H1 (cell line): ENCODE data around the gene IFT81. TPM values are rescaled to one million over a fixed set of nuclear protein-coding genes. Genes with fewer than 3 reads are reported as not detected.

Experiments
- CTCF ChIA-PET: fragments of 300-600 bp; sonication (Branson Sonifier 250); formaldehyde crosslinking; loops from one replicate; lab custom pipeline; 2021; ENCODE audit not compliant: partially characterized antibody; lab: Charles Lee
- POLR2A ChIA-PET: fragments of 300-600 bp; sonication (Branson Sonifier 250); formaldehyde crosslinking; loops from one replicate; lab custom pipeline; 2021; ENCODE audit warnings: inconsistent platforms; ENCODE audit not compliant: partially characterized antibody; lab: Charles Lee
- DNase-seq, 2 experiments: peaks; one replicate each; pipeline versions ENCODE4 v3.0.0 to v3.0.0-alpha.2; 2010 to 2022; ENCODE audit warnings: low spot score in 2 of 2, low read depth in 1 of 2, mixed read lengths in 1 of 2
- FAIRE-seq: peaks from 2 replicates; lab custom pipeline; 2011; peaks lifted over from hg19 to GRCh38; lab: Jason Lieb, UNC
- H2AFZ ChIP-seq: 2 replicates; pipeline ENCODE4 v1.8.1; 2012; ENCODE audit warnings: low read length, inconsistent platforms
- H2AK5ac ChIP-seq: 2 replicates; pipeline ENCODE4 v1.6.1; 2013; ENCODE audit warnings: low read depth, low read length
- H2BK120ac ChIP-seq: replicated peaks from 2 replicates; pipeline ENCODE3; 2013; ENCODE audit warnings: low read depth, low read length, inconsistent platforms
- H2BK12ac ChIP-seq: 2 replicates; pipeline ENCODE4 v1.6.1; 2013; ENCODE audit warnings: low read depth, low read length
- H2BK15ac ChIP-seq: 2 replicates; pipeline ENCODE4 v1.6.1; 2013; ENCODE audit warnings: low read length
- H2BK20ac ChIP-seq: 2 replicates; pipeline ENCODE4 v1.6.1; 2013; ENCODE audit warnings: low read length
- H2BK5ac ChIP-seq: 2 replicates; pipeline ENCODE4 v1.6.1; 2013; ENCODE audit warnings: low read depth, low read length
- H3K14ac ChIP-seq: 2 replicates; pipeline ENCODE4 v1.6.1; 2013; ENCODE audit warnings: inconsistent platforms; ENCODE audit not compliant: insufficient read length
- H3K18ac ChIP-seq: 2 replicates; pipeline ENCODE4 v1.6.1; 2013; ENCODE audit warnings: low read length; ENCODE audit errors: extremely low read depth
- H3K23ac ChIP-seq: 2 replicates; pipeline ENCODE4 v1.6.1; 2013; ENCODE audit warnings: inconsistent platforms; ENCODE audit not compliant: insufficient read length
- H3K23me2 ChIP-seq: 2 replicates; pipeline ENCODE4 v1.6.1; 2013; ENCODE audit warnings: low read depth, low read length
- H3K27ac ChIP-seq: 2 replicates; pipeline ENCODE4 v1.6.1; 2011; ENCODE audit warnings: low read depth, low read length, inconsistent platforms
- H3K27me3 ChIP-seq, 4 experiments: replicated peaks in 1 of 4; 1 replicate in 1 of 4; 2 replicates in 3 of 4; pipeline versions ENCODE4 v1.6.1 to v1.8.1; 2011 to 2013; ENCODE audit warnings: low read length in 3 of 4, mild to moderate bottlenecking in 3 of 4, inconsistent platforms in 2 of 4, mixed read lengths in 2 of 4, moderate library complexity in 1 of 4; ENCODE audit not compliant: control insufficient read depth in 3 of 4, insufficient read depth in 3 of 4; ENCODE audit errors: extremely low read depth in 1 of 4
- H3K36me3 ChIP-seq, 4 experiments: 2 replicates each; pipeline versions ENCODE4 v1.6.1 to v1.8.1; 2011 to 2013; ENCODE audit warnings: mild to moderate bottlenecking in 4 of 4, low read length in 3 of 4, moderate library complexity in 2 of 4, control low read depth in 1 of 4, inconsistent platforms in 1 of 4; ENCODE audit not compliant: insufficient read depth in 4 of 4, control insufficient read depth in 2 of 4
- H3K4ac ChIP-seq: replicated peaks from 2 replicates; pipeline ENCODE3; 2013; ENCODE audit warnings: low read length, low read depth, mixed read lengths, inconsistent platforms; ENCODE audit not compliant: insufficient read length
- H3K4me1 ChIP-seq, 4 experiments: replicated peaks in 1 of 4; 1 replicate in 1 of 4; 2 replicates in 3 of 4; pipeline versions ENCODE4 v1.6.1 to v1.8.1; 2011 to 2013; ENCODE audit warnings: low read length in 3 of 4, inconsistent platforms in 2 of 4, mixed read lengths in 1 of 4; ENCODE audit not compliant: insufficient read depth in 4 of 4, control insufficient read depth in 3 of 4
- H3K4me2 ChIP-seq, 2 experiments: 2 replicates each; pipeline versions ENCODE4 v1.6.1 to v1.8.1; 2011 to 2013; ENCODE audit warnings: low read depth in 2 of 2, low read length in 2 of 2, control low read depth in 1 of 2, inconsistent platforms in 1 of 2, mild to moderate bottlenecking in 1 of 2; ENCODE audit not compliant: insufficient read depth in 1 of 2
- H3K4me3 ChIP-seq, 4 experiments: fragments of 200-600, 300-600 bp in 1 of 4; sonication (generic), shearing (Covaris generic), sonication (Bioruptor Twin) in 1 of 4; 2 replicates each; pipeline versions ENCODE4 v1.5.1 to v1.8.1; 2011 to 2016; ENCODE audit warnings: low read length in 4 of 4, low read depth in 3 of 4, control low read depth in 2 of 4, inconsistent platforms in 2 of 4, mild to moderate bottlenecking in 2 of 4, mixed read lengths in 1 of 4, moderate library complexity in 1 of 4; ENCODE audit not compliant: insufficient read depth in 2 of 4; ENCODE audit errors: extremely low read depth in 1 of 4
- H3K56ac ChIP-seq: replicated peaks from 2 replicates; pipeline ENCODE3; 2013; ENCODE audit warnings: low read depth, mild to moderate bottlenecking, mixed read lengths, low read length, inconsistent platforms; ENCODE audit not compliant: insufficient read length
- H3K79me1 ChIP-seq: 2 replicates; pipeline ENCODE4 v1.6.1; 2013; ENCODE audit warnings: low read depth, low read length, control low read depth
- H3K79me2 ChIP-seq, 2 experiments: 2 replicates each; pipeline versions ENCODE4 v1.6.1 to v1.8.1; 2012 to 2013; ENCODE audit warnings: low read length in 2 of 2, mild to moderate bottlenecking in 2 of 2, inconsistent platforms in 1 of 2; ENCODE audit not compliant: insufficient read depth in 2 of 2, control insufficient read depth in 1 of 2
- H3K9ac ChIP-seq, 4 experiments: replicated peaks in 1 of 4; 1 replicate in 1 of 4; 2 replicates in 3 of 4; pipeline versions ENCODE4 v1.6.1 to v1.8.1; 2011 to 2013; ENCODE audit warnings: low read depth in 3 of 4, low read length in 3 of 4, control low read depth in 2 of 4, mild to moderate bottlenecking in 2 of 4, moderate library complexity in 2 of 4, inconsistent platforms in 1 of 4; ENCODE audit errors: extremely low read depth in 1 of 4
- H3K9me3 ChIP-seq, 2 experiments: 2 replicates each; pipeline versions ENCODE4 v1.6.1 to v1.8.1; 2012 to 2013; ENCODE audit warnings: mild to moderate bottlenecking in 2 of 2, moderate library complexity in 2 of 2, control low read depth in 1 of 2, inconsistent platforms in 1 of 2, low read depth in 1 of 2, low read length in 1 of 2, mixed read lengths in 1 of 2; ENCODE audit not compliant: insufficient read depth in 2 of 2
- H4K20me1 ChIP-seq, 2 experiments: replicated peaks in 1 of 2; 2 replicates each; pipeline versions ENCODE3 to v1.8.1; 2011 to 2013; ENCODE audit warnings: inconsistent platforms in 2 of 2, low read length in 2 of 2, mild to moderate bottlenecking in 1 of 2; ENCODE audit not compliant: insufficient read depth in 2 of 2, control insufficient read depth in 1 of 2
- H4K5ac ChIP-seq: 2 replicates; pipeline ENCODE4 v1.6.1; 2013; ENCODE audit warnings: low read length, low read depth, mixed read lengths, inconsistent platforms; ENCODE audit not compliant: insufficient read length
- H4K8ac ChIP-seq: 2 replicates; pipeline ENCODE4 v1.8.0; 2013; ENCODE audit warnings: mild to moderate bottlenecking, moderate library complexity, low read length, inconsistent platforms; ENCODE audit not compliant: insufficient read depth; ENCODE audit errors: extremely low read depth
- H4K91ac ChIP-seq: replicated peaks from 2 replicates; pipeline ENCODE3; 2013; ENCODE audit warnings: low read length, mixed read lengths, inconsistent platforms; ENCODE audit not compliant: insufficient read length
- CBX5 ChIP-seq: fragments of 300-800, 300-1000 bp; sonication (generic); IDR thresholded peaks from 2 replicates; pipeline ENCODE4 v1.7.1; 2016; ENCODE audit warnings: antibody characterized with exemption, low read length, low read depth
- CHD1 ChIP-seq: IDR thresholded peaks from 2 replicates; pipeline ENCODE4 v1.6.1; 2012; ENCODE audit warnings: low read depth, low read length, improper control_type of control experiment
- EGR1 ChIP-seq: IDR thresholded peaks from 2 replicates; pipeline ENCODE4 v1.6.1; 2011; ENCODE audit warnings: low read depth, low read length, borderline replicate concordance
- JUND ChIP-seq: IDR thresholded peaks from 2 replicates; pipeline ENCODE4 v1.6.1; 2011; ENCODE audit warnings: mild to moderate bottlenecking, improper control_type of control experiment, low read length
- KDM5A ChIP-seq: fragments of 200-600 bp; IDR thresholded peaks from 2 replicates; pipeline ENCODE4 v1.7.1; 2012; ENCODE audit warnings: mild to moderate bottlenecking, low read length, inconsistent platforms, mixed read lengths
- MAFK ChIP-seq: IDR thresholded peaks from 2 replicates; pipeline ENCODE4 v1.6.1; 2012; ENCODE audit warnings: low read depth, mild to moderate bottlenecking, improper control_type of control experiment, low read length
- NANOG ChIP-seq: IDR thresholded peaks from 2 replicates; pipeline ENCODE4 v1.6.1; 2011; ENCODE audit warnings: low read length, low read depth, mild to moderate bottlenecking, inconsistent platforms; ENCODE audit not compliant: insufficient read depth, poor library complexity, severe bottlenecking
- RBBP5 ChIP-seq: IDR thresholded peaks from 2 replicates; pipeline ENCODE4 v1.7.1; 2012; ENCODE audit warnings: low read depth, mild to moderate bottlenecking, inconsistent platforms, low read length, moderate library complexity, borderline replicate concordance
- SIN3A ChIP-seq, 2 experiments: IDR thresholded peaks in 1 of 2; conservative IDR thresholded peaks in 1 of 2; 2 replicates each; pipeline ENCODE4 v1.6.1; 2011 to 2012; ENCODE audit warnings: low read length in 2 of 2, improper control_type of control experiment in 1 of 2, low read depth in 1 of 2, mild to moderate bottlenecking in 1 of 2
- SIRT6 ChIP-seq: IDR thresholded peaks from one replicate; pipeline ENCODE4 v1.7.1; 2012; ENCODE audit warnings: low read length, inconsistent platforms
- SP1 ChIP-seq: IDR thresholded peaks from 2 replicates; pipeline ENCODE4 v1.6.1; 2011; ENCODE audit warnings: low read depth, low read length
- WGBS, 2 experiments: shearing (Covaris generic) in 1 of 2; methylation state at CpG; one replicate each; pipeline versions ENCODE4 v1.1.6 to v1.1.7; 2013 to 2015; ENCODE audit warnings: low lambda C conversion rate in 2 of 2, mixed read lengths in 2 of 2, inconsistent platforms in 1 of 2, low coverage in 1 of 2, missing lambda C conversion rate in 1 of 2; ENCODE audit not compliant: insufficient replicate concordance in 2 of 2, insufficient coverage in 1 of 2, insufficient read length in 1 of 2; ENCODE audit errors: extremely low coverage in 1 of 2, missing lambda C conversion rate in 1 of 2; 5-methylcytosine and 5-hydroxymethylcytosine counted together
- polyA plus RNA-seq, 7 experiments: library from polyadenylated mRNA; depleted of rRNA in 3 of 7; stranded (reverse) in 5 of 7; unstranded in 2 of 7; fragments of >200 nt in 5 of 7; fragments of 200-250 nt in 2 of 7; gene quantifications; 1 replicate in 5 of 7; 2 replicates in 1 of 7; 4 replicates in 1 of 7; pipeline versions ENCODE4 v1.2.1 to v1.2.3, GENCODE V29; 2011 to 2013; ENCODE audit warnings: missing spikeins in 2 of 7, mixed read lengths in 2 of 7
- total RNA-seq: library from RNA; stranded (reverse); fragmentation: NEBNext Ultra II Directional; extraction: Animal tissue kit (Norgen Biotek cat#: 25700); gene quantifications from 2 replicates; pipeline ENCODE4 v1.2.1, GENCODE V29; 2021
- TF ChIP-seq, protein P1 (sequence below): IDR thresholded peaks from 2 replicates; pipeline ENCODE4 v1.6.1; 2012; ENCODE audit warnings: inconsistent platforms
- TF ChIP-seq, protein P2 (sequence below): IDR thresholded peaks from 2 replicates; pipeline ENCODE4 v1.6.1; 2011; ENCODE audit warnings: low read depth, mild to moderate bottlenecking, low read length; ENCODE audit not compliant: insufficient read depth

Gene IFT81
- total and polyA plus RNA-seq, 2 of the 8 experiments (the other 6 are each of a cell fraction or from before 2014, with no cell fraction given): 4.1 to 14.5 TPM

DNA sequence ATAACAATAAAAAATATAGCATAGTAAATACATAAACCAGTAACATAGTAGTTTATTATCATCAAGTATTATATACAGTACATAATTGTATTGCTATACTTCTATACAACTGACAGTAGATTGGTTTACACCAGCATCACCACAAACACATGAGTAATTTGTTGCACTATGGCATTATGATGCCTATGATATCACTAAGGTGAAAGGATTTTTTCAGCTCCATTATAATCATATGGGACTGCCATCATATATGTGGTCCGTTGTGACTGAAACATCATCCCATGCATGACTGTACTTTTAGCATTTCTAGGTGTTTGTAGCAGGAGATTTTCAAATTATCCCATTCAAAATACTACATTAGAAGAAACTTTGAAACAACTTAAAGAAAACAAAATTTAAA is 77.8 kb downstream of the IFT81 start:
- Histone ChIP-seq H2BK12ac (no peak overlapping the region), H3K14ac (no peak overlapping the region), H2AK5ac (no peak overlapping the region), H2BK120ac (no peak overlapping the region), H3K79me2 (no peaks in the 10 kb centered on the region), H4K8ac (no peak overlapping the region), H3K23ac (no peak overlapping the region), H3K9ac (no peak overlapping the region), H2BK20ac (no peak overlapping the region), H2AFZ (no peak overlapping the region), H2BK15ac (no peak overlapping the region), H3K4me1 (peaks cover 0 to 7% (median 4%) of the 10 kb centered on the region in 4 experiments; a peak in 4 of 7 replicates), H2BK5ac (no peak overlapping the region), H3K4me3 (no peak overlapping the region), H3K18ac (no peak overlapping the region), H3K27me3 (no peaks in the 10 kb centered on the region), H3K4me2 (no peak overlapping the region), H3K4ac (no peak overlapping the region), H3K9me3 (no peaks in the 10 kb centered on the region), H4K20me1 (no peaks in the 10 kb centered on the region), H3K79me1 (no peaks in the 10 kb centered on the region), H3K27ac (no peak overlapping the region), H3K56ac (no peak overlapping the region), H3K36me3 (peaks cover 0 to 21% (median 4%) of the 10 kb centered on the region in 4 experiments; a peak in 3 of 8 replicates), H4K5ac (no peak overlapping the region), H4K91ac (no peak overlapping the region), H3K23me2 (no peaks in the 10 kb centered on the region)
- DNase-seq: no peak
- CTCF ChIA-PET: interaction anchor here (0.6 to 1.7 kb wide), 2 partner anchors 103 to 248 kb away, joined by 4 to 5 read pairs; partner anchors contain the start of gene ARPC3
- 96% methylated on average over 1 of the region's 1 CpG; no CpG with 5 or more reads in 1 of the 2 experiments for WGBS, 2 experiments
- FAIRE-seq: no peak
- POLR2A ChIA-PET: no interaction called here
- TF ChIP-seq SIRT6 (no peak), RBBP5 (no peak), NANOG (no peak), EGR1 (no peak), KDM5A (no peak), SIN3A (conservative IDR thresholded peaks at IDR 0.05 in 1 of 2, IDR thresholded peaks at IDR 0.05 in 1 of 2; ENCODE audit: low read depth in 1 of 2, low read length in 2 of 2) (no peak), JUND (no peak), CBX5 (no peak), CHD1 (no peak), MAFK (no peak), SP1 (no peak)
- TF ChIP-seq, protein P1, sequence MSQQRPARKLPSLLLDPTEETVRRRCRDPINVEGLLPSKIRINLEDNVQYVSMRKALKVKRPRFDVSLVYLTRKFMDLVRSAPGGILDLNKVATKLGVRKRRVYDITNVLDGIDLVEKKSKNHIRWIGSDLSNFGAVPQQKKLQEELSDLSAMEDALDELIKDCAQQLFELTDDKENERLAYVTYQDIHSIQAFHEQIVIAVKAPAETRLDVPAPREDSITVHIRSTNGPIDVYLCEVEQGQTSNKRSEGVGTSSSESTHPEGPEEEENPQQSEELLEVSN: no peak
- TF ChIP-seq, protein P2, sequence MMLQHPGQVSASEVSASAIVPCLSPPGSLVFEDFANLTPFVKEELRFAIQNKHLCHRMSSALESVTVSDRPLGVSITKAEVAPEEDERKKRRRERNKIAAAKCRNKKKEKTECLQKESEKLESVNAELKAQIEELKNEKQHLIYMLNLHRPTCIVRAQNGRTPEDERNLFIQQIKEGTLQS: no peak
